Measurements from ENCODE around the gene PCDH11Y.
A peak's percentile ranks its signal among the peaks of the same experiment; 100 is the strongest.
"Not testable (repeated sequence)": the region's sequence is repeated elsewhere in the genome, so short reads cannot be mapped to it uniquely, and the experiment has no call there.

PCDH11Y gene, protein sequence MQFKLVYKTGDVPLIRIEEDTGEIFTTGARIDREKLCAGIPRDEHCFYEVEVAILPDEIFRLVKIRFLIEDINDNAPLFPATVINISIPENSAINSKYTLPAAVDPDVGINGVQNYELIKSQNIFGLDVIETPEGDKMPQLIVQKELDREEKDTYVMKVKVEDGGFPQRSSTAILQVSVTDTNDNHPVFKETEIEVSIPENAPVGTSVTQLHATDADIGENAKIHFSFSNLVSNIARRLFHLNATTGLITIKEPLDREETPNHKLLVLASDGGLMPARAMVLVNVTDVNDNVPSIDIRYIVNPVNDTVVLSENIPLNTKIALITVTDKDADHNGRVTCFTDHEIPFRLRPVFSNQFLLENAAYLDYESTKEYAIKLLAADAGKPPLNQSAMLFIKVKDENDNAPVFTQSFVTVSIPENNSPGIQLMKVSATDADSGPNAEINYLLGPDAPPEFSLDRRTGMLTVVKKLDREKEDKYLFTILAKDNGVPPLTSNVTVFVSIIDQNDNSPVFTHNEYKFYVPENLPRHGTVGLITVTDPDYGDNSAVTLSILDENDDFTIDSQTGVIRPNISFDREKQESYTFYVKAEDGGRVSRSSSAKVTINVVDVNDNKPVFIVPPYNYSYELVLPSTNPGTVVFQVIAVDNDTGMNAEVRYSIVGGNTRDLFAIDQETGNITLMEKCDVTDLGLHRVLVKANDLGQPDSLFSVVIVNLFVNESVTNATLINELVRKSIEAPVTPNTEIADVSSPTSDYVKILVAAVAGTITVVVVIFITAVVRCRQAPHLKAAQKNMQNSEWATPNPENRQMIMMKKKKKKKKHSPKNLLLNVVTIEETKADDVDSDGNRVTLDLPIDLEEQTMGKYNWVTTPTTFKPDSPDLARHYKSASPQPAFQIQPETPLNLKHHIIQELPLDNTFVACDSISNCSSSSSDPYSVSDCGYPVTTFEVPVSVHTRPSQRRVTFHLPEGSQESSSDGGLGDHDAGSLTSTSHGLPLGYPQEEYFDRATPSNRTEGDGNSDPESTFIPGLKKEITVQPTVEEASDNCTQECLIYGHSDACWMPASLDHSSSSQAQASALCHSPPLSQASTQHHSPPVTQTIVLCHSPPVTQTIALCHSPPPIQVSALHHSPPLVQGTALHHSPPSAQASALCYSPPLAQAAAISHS (N-terminal part only)
- 0 reads per million in 2 donors for total RNA-seq

DNA sequence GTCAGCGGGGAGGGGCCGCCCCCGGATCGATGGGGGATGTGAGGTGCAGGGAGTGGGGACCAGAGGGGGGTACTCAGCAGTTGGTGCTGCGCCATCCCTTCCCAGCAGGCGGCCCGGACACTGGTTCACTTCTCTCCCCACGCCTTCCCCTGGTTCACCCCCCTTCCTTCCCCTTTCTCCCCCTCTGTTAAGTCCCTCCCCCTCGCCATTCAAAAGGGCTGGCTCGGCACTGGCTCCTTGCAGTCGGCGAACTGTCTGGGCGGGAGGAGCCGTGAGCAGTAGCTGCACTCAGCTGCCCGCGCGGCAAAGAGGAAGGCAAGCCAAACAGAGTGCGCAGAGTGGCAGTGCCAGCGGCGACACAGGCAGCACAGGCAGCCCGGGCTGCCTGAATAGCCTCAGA is at the start of gene PCDH11Y:
Gene PCDH11Y (plus strand): TSS at position 240 of the 400 bp plus-strand sequence. CDS start 56,804 bp downstream, outside the sequence.
- DNase-seq: peak in 2 of 5 experiments; percentile 0 to 12

DNA sequence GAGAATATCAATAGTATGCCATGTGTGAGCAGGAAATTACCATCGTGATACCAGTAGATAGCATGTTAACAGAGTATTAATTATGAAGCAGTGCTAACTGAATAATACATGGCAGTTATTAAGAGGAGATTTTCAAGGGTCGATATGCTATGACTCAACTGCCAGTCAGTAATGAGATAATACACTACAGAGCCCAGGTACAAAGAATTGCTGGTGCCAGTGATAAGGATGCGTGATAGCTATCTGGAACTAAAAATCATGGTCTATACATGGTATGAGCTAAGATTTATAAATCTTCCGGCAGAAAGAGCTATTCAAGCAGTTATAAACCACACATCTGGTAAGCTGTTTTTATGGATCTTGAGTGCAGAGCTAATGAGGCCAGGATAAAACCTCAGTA is 32.2 kb upstream of the PCDH11Y start:
- DNase-seq: not testable (repeated sequence)

DNA sequence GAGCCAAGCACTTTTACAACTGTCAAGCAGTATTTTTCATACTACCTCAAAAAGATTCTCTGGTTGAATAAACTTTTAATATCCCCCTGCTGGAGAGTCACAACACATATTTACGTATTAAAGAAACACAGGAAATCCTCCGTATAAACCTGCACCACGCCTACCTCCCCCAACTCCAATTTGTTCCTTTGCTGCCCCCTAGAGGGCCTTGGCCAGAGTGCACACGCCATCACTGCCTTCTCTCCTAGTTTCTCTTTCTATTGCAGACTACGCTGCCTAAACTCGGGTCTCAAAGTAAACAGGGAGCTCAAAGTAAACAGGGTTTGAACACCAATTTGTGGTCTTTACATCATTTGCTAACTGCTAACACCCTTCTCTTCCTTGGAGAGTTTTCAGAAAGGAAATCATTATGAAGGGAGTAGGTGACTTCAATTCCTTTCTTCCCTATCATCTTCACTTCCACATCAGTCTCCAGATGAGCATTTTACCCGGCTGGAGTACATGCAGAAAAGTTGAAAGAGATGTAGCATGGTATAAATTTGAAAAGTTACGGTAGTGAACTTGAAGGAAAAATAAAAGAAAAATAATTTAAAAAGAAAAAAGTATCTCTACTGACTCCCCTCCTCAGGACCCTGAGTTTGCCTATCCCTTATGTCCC is 8.2 kb upstream of the PCDH11Y start:
- not testable (repeated sequence) for DNase-seq

DNA sequence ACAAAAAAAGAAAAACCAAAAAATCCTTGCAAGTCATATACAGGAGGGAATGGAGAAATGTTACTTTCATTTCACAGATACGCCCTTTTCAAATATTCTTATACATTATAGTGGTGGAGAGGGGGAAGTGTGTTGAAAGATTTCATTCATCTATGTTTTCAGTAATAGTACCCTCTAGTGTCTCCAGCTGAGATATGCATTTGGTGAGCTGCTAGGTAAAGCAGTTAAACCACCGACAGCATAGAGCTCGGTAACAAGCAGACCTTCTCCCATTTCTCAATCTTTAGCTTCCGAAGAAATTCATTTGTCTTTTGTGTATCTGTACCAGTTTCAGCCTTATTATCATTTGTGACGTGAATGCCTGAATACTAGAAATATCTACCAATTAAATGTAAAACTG is 5.2 kb upstream of the PCDH11Y start:
- DNase-seq: not testable (repeated sequence)

DNA sequence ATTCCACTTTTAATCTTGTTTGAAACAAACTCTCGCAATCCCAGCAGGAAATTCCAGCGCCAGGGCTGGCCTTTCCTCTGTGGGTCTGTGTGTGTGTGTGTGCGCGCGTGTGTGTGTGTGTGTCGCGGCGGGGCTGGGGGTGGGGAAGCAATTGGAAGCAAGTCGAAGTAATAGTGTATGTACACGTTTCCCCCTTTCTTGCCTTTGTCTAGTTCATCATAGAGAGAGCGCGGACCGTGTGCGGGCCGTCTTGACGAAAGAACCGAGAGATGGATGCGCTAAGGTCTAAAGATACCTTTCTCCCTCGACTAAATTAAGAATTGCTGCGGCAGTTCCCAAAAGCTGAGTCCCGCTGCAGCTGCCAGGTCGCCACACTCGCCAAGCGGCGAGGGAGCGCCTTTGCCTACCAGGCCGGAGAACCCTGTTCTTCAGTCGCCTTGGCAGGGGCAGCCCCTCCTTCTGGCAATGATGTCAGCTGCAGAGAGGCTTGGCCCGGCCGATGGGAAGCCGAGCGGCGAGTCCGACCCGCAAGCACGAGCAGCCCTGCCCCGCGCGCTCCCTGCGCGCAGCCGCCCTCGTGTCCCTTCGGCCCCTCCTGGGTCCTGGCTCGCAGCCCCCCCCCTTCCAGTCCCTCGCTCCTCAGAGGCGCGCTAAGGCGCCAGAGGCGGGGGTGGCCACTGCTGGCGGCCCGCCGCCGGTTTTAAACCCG is 2.5 kb downstream of the PCDH11Y start:
- not testable (repeated sequence) for DNase-seq

DNA sequence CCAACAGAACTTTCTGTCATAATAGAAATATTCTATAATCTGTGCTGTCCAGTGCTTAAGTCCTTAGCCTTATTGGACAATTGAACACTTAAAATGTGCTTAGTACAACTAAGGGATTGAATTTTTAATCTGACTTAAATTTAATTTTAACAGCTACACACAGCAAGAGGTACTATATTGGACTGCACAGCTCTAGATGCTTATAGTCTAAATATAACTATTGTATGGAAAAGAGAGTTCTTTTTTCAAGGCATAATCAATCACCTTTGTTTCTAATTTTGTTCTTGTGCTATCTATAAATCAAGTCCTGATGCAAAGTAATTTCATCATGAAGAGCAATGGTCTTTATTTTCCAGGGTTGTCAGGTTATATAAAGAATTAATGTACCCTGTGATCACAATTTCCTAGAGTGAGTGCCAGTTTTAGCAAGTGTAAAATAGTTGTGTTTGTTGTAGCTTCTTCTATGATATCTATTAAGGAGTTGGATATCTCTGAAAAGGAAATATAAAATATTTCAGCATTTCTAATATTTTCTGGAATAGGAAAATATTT is 39.0 kb downstream of the PCDH11Y start:
- DNase-seq: not testable (repeated sequence)

DNA sequence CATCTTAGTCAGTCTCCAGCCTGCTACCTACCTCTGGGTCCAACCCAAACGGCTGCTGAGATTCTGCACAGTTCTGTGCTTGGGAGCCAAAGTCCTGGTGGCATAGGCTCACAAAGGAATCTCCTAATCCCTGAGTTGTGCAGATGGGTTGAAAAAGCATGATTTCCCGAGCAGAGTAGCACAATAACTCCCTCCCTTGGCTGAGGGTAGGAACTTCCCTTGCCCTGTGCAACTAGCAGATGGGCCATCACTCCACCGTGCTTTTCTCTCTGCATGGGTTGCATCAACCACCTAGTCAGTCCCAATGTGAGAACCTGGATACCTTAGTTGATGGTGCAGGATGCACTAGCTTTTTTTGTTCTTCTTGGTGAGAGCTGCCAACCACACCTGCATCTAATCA is 82.9 kb downstream of the PCDH11Y start:
- DNase-seq: not testable (repeated sequence)

DNA sequence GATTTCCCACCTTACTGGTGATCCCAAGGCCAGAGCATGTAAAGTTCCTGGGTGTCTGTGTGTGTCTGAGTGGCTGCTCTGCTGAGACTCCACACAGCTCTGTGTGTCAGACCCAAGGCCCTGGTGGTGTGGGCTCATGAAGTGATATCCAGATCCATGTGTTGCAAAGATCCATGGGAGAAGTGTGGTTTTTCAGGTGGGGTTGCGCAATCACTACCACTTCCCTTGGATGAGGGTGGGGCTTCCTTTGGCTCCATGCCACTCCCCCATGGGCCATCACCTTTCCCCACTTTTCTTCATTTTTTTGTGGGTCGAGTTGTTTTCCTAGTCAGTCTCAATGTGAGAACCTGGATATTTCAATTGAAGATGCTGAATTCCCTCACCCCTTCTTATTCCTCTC is 182.9 kb downstream of the PCDH11Y start:
- DNase-seq: not testable (repeated sequence)

DNA sequence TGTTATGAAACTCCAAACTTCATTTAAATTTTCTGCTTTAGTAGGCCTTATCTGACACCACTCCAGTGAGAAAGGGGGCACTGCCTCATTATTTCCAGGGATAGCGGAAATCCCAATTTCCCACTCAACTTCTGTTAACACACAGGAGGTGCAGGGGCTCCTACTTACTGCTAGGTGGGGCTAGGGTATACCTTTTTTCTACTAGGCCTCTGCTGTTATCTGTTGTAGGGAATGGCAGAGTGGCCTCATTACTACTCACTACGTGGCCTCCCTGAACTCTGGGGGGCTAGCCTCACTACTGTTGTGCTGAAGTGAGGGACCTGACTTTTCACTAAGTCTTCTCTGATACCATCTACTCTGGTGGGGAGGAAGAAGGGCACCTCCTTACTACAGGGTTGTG is 215.0 kb downstream of the PCDH11Y start:
- DNase-seq: not testable (repeated sequence)

DNA sequence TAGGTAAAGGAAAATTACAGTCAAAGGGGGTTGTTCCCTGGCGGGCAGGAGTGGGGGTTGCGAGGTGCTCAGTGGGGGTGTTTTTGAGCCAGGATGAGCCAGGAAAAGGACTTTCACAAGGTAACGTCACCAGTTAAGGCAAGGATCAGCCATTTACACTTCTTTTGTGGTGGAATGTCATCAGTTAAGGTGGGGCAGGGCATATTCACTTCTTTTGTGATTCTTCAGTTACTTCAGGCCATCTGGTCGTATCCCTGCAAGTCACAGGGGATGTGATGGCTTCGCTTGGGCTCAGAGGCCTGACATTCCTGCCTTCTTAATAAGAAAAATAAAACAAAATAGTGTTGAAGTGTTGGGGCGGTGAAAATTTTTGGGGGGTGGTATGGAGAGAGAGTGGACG is 324.8 kb downstream of the PCDH11Y start:
- not testable (repeated sequence) for DNase-seq

DNA sequence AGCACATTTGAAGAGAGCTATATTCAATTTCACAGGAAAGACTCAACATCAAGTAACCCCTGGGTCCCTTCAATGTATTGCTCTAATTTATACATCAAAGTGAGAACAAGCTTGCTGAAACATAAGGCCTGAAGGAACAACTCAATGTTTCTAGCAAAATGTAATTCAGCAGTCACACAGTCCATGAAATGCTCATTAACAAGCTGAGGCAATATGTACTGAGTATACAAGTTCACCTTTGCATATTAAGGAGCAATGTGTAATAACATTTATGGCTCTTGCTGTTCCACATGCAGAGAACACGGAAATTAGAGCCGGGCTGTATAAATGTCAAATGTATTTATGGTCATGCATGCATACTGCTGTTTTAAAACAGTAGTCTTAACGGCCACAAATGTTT is 342.1 kb downstream of the PCDH11Y start:
- DNase-seq: not testable (repeated sequence)

DNA sequence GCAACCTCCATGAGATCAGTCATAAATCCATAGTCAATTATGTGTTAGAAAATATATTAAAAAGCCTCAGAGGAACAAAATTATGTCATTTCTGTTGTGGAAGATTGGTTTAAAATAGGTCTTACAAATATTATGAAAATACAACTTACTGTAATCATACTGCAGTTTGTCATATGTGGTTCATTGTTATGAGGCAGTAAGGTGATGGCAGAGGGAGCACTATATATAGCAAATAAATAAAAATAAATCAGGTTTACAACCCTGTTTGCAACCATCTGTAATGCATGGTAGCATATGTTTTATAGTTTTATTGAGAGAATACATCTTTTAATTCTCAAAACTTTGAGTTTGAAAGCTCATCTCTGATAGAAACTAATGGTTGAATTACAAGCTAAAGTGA is 543.6 kb downstream of the PCDH11Y start:
- not testable (repeated sequence) for DNase-seq

DNA sequence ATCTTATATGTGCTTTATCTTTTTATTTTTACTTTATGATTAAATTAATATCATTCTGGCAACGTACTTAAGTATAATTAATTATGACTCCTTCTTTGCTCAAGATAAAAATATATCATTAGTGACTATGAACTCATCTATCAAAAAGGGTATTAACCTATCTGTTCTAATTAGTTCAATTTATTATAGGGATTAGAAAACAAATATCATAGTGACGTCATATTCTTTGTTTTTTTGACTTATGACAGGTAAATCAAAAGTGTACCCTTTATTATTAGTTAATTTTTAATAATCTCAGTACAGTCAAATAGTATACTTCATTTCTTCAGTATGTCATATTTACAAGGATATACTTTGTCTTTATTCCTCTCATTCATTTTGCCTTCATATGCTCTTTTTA is 638.5 kb downstream of the PCDH11Y start:
- not testable (repeated sequence) for DNase-seq

DNA sequence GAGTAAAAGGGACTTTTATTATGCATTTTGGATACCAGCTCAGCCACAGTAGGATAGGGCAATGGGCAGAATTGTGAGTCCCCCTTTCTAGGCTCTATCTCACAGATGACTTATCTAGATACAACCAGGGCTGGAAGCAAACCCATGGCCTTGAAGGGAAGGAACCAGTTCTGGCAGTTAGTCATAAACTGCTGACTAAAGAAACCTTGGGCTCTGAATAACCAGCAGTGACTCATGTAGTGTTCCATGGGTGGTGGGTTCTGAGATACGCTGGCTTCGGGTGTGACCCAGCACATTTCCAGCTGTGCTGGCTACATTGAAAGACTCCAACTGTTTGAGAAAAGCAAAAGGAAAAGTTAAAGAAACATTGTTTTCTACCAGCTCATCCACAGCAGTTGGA is 679.2 kb downstream of the PCDH11Y start:
- DNase-seq: not testable (repeated sequence)

DNA sequence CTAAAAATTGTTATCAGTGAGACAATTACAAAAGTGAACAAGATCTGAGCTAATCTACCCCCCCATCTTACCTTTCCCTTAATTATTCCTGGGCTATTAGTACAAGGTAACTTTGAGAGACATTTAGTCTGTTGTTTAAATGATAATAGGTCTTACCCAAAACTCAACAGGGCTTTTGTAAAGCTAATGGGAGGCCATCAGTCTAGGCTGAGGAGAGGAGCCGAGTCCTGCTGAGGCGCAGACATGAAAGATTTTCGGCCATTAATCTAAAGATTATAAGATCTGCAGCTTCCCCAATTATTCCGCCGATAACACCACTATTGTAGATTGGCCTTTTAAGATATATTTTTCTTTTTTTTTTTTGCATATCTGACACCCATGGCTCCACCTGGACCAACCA is 708.6 kb downstream of the PCDH11Y start:
- DNase-seq: not testable (repeated sequence)

DNA sequence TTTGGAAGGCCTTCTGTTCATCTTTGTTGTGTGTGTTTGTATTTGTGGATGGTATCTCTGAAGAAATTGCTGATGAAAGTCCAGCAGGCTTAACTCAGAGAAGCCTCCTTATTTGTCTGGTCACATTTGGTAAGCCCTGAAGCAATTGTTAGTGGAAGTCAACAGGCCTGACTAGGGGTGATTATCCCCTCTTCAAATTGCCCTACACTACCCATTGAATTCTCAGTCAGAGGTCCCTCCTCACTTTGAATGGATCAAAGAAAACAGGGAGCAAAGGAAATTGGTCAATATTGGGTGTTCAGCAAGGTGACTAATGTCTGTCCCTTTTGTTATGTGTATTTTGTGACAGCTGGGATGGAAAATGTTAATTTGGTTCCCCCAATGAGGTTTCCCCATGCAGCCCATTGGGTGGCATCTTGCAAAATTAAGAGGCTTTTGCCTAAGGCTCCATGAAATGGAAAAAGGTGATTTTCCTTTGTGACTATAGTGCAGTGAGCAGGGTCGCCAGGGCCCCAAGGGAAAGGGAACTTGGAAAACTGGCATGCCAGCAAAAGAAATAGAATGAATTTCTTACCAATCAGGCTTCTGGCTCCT is 709.8 kb downstream of the PCDH11Y start:
- not testable (repeated sequence) for DNase-seq

DNA sequence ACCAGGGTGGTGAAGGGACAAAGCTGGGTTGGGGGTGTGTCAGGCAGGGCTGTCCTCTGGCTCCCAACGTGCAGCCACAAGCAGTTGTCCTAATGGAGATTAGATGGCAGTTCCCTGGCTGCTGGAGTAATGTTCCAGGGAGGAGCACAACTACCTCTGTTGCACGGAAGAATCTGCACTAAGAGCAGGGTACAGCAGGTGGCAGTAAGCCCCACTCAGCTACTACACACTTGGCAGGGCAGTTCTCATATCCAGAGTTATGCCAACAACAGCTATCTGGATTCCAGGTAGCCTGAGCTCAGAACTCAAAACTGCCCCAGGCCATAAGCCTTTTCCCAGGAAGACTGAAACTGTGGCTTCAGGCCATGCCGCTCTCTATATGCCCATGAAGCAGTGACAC is 761.3 kb downstream of the PCDH11Y start:
- DNase-seq: not testable (repeated sequence)

DNA sequence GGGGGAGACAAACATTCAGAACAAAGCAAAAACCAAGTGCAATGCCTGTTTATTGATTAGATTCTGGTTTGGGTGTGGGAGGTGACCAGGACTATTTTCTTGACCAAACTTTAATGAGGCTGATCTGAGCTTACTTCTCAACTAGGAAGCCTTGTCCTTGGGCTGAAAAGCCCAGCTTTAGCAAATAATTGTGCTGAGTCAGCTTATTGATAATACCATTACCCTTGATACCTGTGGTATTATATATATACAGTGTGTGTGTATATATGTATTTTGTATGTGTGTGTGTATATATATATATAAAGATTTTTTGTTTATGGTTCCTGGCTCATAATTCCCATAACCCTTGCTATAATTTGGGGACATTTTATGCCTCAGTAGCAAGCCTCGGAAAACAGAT is 776.4 kb downstream of the PCDH11Y start:
- DNase-seq: not testable (repeated sequence)
